ENCODE results near the gene SORCS2.

- TF ChIP-seq CTCF (IDR thresholded peaks at IDR 0.05) (no peak), EZH2phosphoT487 (IDR thresholded peaks at IDR 0.05) (no peak)
Observed at GRCh38 chr4:7470111-7470510, 277.8 kb downstream of the SORCS2 start.

Measured in neural progenitor cell (in vitro differentiated cells).